Left ventricle myocardium inferior (tissue), 1 donor: ENCODE measurements around the gene HOTAIR. TPM values are rescaled to one million over a fixed set of nuclear protein-coding genes. Genes with fewer than 3 reads are reported as not detected.

Source experiments
- DNase-seq: peaks from one replicate; pipeline ENCODE4 v3.0.0-alpha.2; 2020
- H3K27ac ChIP-seq: fragments of 200-600 bp; replicated peaks from 2 replicates; pipeline ENCODE4 v1.8.0; 2021
- H3K27me3 ChIP-seq: fragments of 200-600 bp; 2 replicates; pipeline ENCODE4 v1.8.0; 2021; ENCODE audit warnings: low read depth
- H3K36me3 ChIP-seq: fragments of 200-600 bp; 2 replicates; pipeline ENCODE4 v1.8.0; 2021
- H3K4me1 ChIP-seq: fragments of 200-600 bp; 2 replicates; pipeline ENCODE4 v1.8.0; 2021
- H3K4me3 ChIP-seq: fragments of 200-600 bp; 2 replicates; pipeline ENCODE4 v1.8.0; 2021; ENCODE audit warnings: mild to moderate bottlenecking, moderate library complexity
- H3K9me3 ChIP-seq: fragments of 200-600 bp; replicated peaks from 2 replicates; pipeline ENCODE4 v1.8.0; 2021
- intact Hi-C: fragments of 100-400 bp; cut with micrococcal nuclease; formaldehyde crosslinking; loops from one replicate; pipeline ENCODE4 v1.11.0; 2022
- total RNA-seq: library from RNA; stranded (reverse); fragmentation: NEBNext Ultra II Directional; extraction: Animal tissue kit (Norgen Biotek cat#: 25700); gene quantifications from one replicate; pipeline ENCODE4 v1.2.1, GENCODE V29; 2021
- TF ChIP-seq, protein P1 (sequence below): fragments of 200-600 bp; IDR thresholded peaks from 2 replicates; pipeline ENCODE4 v1.8.0; 2021; ENCODE audit warnings: antibody characterized with exemption, mild to moderate bottlenecking, borderline replicate concordance
- donor health status: DM: no; HTN: yes; CAD: no; lungs with severe emphysema.

Gene HOTAIR
- total RNA-seq, 1 donor from 2014 or later: not detected

DNA sequence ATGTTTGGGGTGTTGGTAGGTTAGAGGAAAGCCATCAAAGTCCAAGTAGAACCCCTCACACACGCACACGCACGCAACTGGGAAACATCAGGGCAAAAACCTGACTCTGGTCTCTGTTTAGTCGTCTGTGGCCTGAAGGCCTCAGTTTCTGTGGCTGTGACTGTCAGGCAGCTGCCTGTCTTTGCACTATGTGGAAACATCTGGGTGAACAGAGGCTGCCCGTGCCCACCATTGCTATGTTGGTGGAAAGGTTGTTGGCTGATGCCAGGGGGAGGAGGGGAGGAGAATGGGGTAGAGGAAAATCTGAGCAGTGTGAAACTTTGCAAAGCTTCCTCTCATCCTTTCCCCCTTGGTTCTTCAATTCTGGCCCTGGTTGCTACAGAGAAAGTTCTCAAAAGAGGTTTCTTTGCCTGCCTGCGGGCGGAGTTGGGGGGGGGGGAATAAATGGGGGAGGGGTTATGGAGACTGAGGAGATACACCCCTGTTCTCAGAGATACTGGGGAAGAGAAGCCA, 17.7 kb upstream of the HOTAIR start:
- H3K27ac ChIP-seq: no peak overlapping the region
- H3K36me3 ChIP-seq: no peaks in the 10 kb centered on the region
- no peak overlapping the region for H3K4me3 ChIP-seq
- no peak for DNase-seq
- TF ChIP-seq, protein P1, sequence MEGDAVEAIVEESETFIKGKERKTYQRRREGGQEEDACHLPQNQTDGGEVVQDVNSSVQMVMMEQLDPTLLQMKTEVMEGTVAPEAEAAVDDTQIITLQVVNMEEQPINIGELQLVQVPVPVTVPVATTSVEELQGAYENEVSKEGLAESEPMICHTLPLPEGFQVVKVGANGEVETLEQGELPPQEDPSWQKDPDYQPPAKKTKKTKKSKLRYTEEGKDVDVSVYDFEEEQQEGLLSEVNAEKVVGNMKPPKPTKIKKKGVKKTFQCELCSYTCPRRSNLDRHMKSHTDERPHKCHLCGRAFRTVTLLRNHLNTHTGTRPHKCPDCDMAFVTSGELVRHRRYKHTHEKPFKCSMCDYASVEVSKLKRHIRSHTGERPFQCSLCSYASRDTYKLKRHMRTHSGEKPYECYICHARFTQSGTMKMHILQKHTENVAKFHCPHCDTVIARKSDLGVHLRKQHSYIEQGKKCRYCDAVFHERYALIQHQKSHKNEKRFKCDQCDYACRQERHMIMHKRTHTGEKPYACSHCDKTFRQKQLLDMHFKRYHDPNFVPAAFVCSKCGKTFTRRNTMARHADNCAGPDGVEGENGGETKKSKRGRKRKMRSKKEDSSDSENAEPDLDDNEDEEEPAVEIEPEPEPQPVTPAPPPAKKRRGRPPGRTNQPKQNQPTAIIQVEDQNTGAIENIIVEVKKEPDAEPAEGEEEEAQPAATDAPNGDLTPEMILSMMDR: no peak
- H3K4me1 ChIP-seq: peaks cover 31% of the 10 kb centered on the region
- H3K9me3 ChIP-seq: no peaks in the 10 kb centered on the region
- intact Hi-C loops: no loop called here
- peaks cover 100% of the 10 kb centered on the region for H3K27me3 ChIP-seq

DNA sequence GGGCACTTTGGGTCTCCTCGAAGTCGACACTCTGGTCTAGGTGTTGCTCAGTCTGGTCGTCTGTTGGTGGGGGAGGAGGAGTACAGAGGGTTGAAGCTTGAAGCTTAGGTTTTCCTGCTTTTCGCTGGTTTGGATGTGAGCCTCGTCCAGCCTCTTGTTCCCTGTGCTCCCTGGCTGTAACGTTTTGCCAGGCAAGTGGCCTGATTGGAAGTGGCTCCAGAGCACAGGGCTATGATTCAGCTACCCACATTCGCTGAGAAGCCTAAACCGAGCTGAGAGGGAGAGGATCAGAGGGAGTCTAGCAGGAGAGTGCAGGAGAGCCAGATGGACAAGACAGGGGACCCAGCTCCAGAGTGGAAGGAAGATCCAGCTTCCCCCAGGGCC, 16.3 kb upstream of the HOTAIR start:
- Histone ChIP-seq H3K4me3 (no peak overlapping the region), H3K27ac (no peak overlapping the region), H3K4me1 (peaks cover 32% of the 10 kb centered on the region), H3K27me3 (peaks cover 100% of the 10 kb centered on the region), H3K36me3 (no peaks in the 10 kb centered on the region), H3K9me3 (no peaks in the 10 kb centered on the region)
- intact Hi-C loops: no loop called here
- TF ChIP-seq, protein P1: no peak
- no peak for DNase-seq

- H3K27ac ChIP-seq: no peak overlapping the region
- H3K9me3 ChIP-seq: no peaks in the 10 kb centered on the region
- no peaks in the 10 kb centered on the region for H3K36me3 ChIP-seq
- H3K4me3 ChIP-seq: no peak overlapping the region
- H3K4me1 ChIP-seq: peaks cover 32% of the 10 kb centered on the region
- peaks cover 100% of the 10 kb centered on the region for H3K27me3 ChIP-seq
- TF ChIP-seq, protein P1: no peak
- no peak for DNase-seq
- intact Hi-C loops: no loop called here
Observed at GRCh38 chr12:53990311-53991076, 15.7 kb upstream of the HOTAIR start.

- no peak for DNase-seq
- H3K4me1 ChIP-seq: peaks cover 30% of the 10 kb centered on the region
- no peaks in the 10 kb centered on the region for H3K9me3 ChIP-seq
- no peak overlapping the region for H3K27ac ChIP-seq
- TF ChIP-seq, protein P1: peak; percentile 21
- H3K27me3 ChIP-seq: peaks cover 100% of the 10 kb centered on the region
- H3K4me3 ChIP-seq: no peak overlapping the region
- H3K36me3 ChIP-seq: no peaks in the 10 kb centered on the region
- intact Hi-C loops: no loop called here
Observed at GRCh38 chr12:53989227-53990113, 14.7 kb upstream of the HOTAIR start.

DNA sequence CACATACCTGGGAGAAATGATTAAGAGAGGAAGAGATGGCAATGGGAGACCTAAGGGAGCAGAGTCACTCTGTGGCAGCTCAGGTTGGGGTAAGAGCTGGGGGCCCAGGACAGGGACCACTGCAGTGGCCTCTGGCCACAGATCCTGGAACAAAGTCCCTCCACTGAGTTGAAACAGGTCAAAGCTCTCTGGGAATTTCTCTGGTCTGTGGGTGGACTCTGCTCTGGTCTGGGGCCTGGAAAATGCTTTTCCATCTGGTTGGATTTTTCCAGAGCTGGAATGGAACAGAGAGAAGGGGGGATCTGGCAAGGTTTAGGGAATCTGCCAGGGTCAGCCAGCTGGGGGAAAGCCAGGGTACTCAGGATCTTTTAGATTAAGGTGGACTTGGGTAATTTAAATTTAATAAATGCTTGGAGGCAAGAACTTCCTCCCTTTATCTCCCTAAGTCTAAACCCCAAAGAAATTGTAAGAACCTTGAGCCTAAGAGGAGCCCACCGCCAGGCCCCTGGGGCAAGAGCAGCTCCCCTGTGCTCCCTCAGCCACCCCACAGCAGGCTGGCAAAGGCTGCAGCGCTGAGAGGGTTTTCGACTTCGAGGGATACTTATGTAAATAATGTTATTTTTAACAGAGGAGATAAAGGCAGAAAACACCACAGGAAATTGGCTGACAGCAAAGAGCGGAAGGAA, 13.9 kb upstream of the HOTAIR start:
- Histone ChIP-seq H3K4me3 (no peak overlapping the region), H3K9me3 (no peaks in the 10 kb centered on the region), H3K27me3 (peaks cover 100% of the 10 kb centered on the region), H3K27ac (no peak overlapping the region), H3K36me3 (no peaks in the 10 kb centered on the region), H3K4me1 (peaks cover 25% of the 10 kb centered on the region)
- intact Hi-C loops: no loop called here
- TF ChIP-seq, protein P1: no peak
- DNase-seq: no peak
